PC-9 (cell line): ENCODE data around the gene FOLR2. TPM values are rescaled to one million over a fixed set of nuclear protein-coding genes. Genes with fewer than 3 reads are reported as not detected.
"Not testable (repeated sequence)": the region's sequence is repeated elsewhere in the genome, so short reads cannot be mapped to it uniquely, and the experiment has no call there.

Experiments
- Bru-seq: library from RNA; stranded (reverse); fragments of 400-500 nt; gene quantifications from one replicate; lab custom pipeline; 2021; lab: Mats Ljungman, UMichigan
- BruChase-seq, 2 experiments: library from RNA; stranded (reverse); fragments of 400-500 nt; gene quantifications; one replicate each; lab custom pipeline; 2021; lab: Mats Ljungman, UMichigan
- BruUV-seq: library from RNA; stranded (reverse); fragments of 400-500 nt; replicated peaks from 2 replicates; lab custom pipeline; 2021; lab: Mats Ljungman, UMichigan
- CTCF ChIA-PET: fragments of 300-600 bp; sonication (Branson Sonifier 250); formaldehyde crosslinking; loops from one replicate; lab custom pipeline; 2022; ENCODE audit warnings: antibody characterized with exemption; lab: Charles Lee
- POLR2A ChIA-PET: fragments of 300-600 bp; sonication (Branson Sonifier 250); formaldehyde crosslinking; loops from one replicate; lab custom pipeline; 2022; ENCODE audit warnings: antibody characterized with exemption; ENCODE audit not compliant: unreplicated experiment; lab: Charles Lee
- DNase-seq, 2 experiments: peaks; one replicate each; pipeline versions ENCODE4 v3.0.0 to v3.0.0-alpha.2; 2015 to 2022; ENCODE audit warnings: mixed read lengths in 1 of 2
- H2AFZ ChIP-seq: fragments of 200-600 bp; sonication (generic); 2 replicates; pipeline ENCODE4 v1.8.1; 2017; ENCODE audit warnings: antibody characterized with exemption
- H3F3A ChIP-seq: fragments of 200-600 bp; sonication (generic); 2 replicates; pipeline ENCODE4 v1.8.1; 2017; ENCODE audit warnings: antibody characterized with exemption, mild to moderate bottlenecking, low read depth; ENCODE audit not compliant: insufficient read depth
- H3K27ac ChIP-seq: fragments of 200-600 bp; sonication (generic); 2 replicates; pipeline ENCODE4 v1.6.1; 2016; ENCODE audit warnings: mixed run types
- H3K27me3 ChIP-seq: fragments of 200-600 bp; sonication (generic); 2 replicates; pipeline ENCODE4 v1.6.1; 2016; ENCODE audit warnings: low read depth, mixed run types; ENCODE audit not compliant: insufficient read depth
- H3K36me3 ChIP-seq: fragments of 200-600 bp; sonication (generic); 2 replicates; pipeline ENCODE4 v1.6.1; 2016; ENCODE audit warnings: low read depth, mixed run types
- H3K4me1 ChIP-seq: fragments of 200-600 bp; sonication (generic); replicated peaks from 2 replicates; pipeline ENCODE4 v1.6.1; 2016; ENCODE audit warnings: mixed run types; ENCODE audit not compliant: insufficient read depth
- H3K4me2 ChIP-seq: fragments of 200-600 bp; sonication (generic); 2 replicates; pipeline ENCODE4 v1.6.1; 2017; ENCODE audit warnings: mixed run types
- H3K4me3 ChIP-seq: fragments of 200-600 bp; sonication (generic); 2 replicates; pipeline ENCODE4 v1.6.1; 2016; ENCODE audit warnings: mixed run types
- H3K79me2 ChIP-seq: fragments of 200-600 bp; sonication (generic); 2 replicates; pipeline ENCODE4 v1.6.1; 2017; ENCODE audit warnings: low read depth, mixed run types
- H3K9me2 ChIP-seq: fragments of 200-600 bp; sonication (generic); 2 replicates; pipeline ENCODE4 v1.8.1; 2017; ENCODE audit warnings: mild to moderate bottlenecking; ENCODE audit not compliant: insufficient read depth
- H3K9me3 ChIP-seq: fragments of 200-600 bp; sonication (generic); 2 replicates; pipeline ENCODE4 v1.8.1; 2016; ENCODE audit warnings: low read depth; ENCODE audit not compliant: insufficient read depth
- H4K20me1 ChIP-seq: fragments of 200-600 bp; sonication (generic); 2 replicates; pipeline ENCODE4 v1.8.1; 2017; ENCODE audit not compliant: insufficient read depth
- EZH2 ChIP-seq: fragments of 200-600 bp; sonication (generic); IDR thresholded peaks from 2 replicates; pipeline ENCODE4 v1.8.0; 2017; ENCODE audit warnings: antibody characterized with exemption, low read depth
- intact Hi-C: fragments of 100-400 bp; cut with micrococcal nuclease; formaldehyde crosslinking; loops from one replicate; pipeline ENCODE4 v1.10.0; 2022; ENCODE audit not compliant: unreplicated experiment
- long read RNA-seq: library from polyadenylated mRNA; stranded (forward); transcript quantifications from one replicate; pipeline ENCODE4 v2.0.0, GENCODE V29; 2022
- total RNA-seq: library from RNA; stranded (reverse); gene quantifications from 2 replicates; pipeline ENCODE4 v1.2.3, GENCODE V29; 2021
- TF ChIP-seq, protein P1 (sequence below): fragments of 200-600 bp; sonication (generic); conservative IDR thresholded peaks from 2 replicates; pipeline ENCODE4 v1.6.1; 2017; ENCODE audit warnings: mixed run types, antibody characterized with exemption, mild to moderate bottlenecking, moderate library complexity

The FOLR2 gene
- total RNA-seq, result not detected in 2 replicates
- Bru-seq, nascent RNA, result not detected
- BruChase-seq, experiment 1, labeled RNA remaining after a 2-hour chase, result not detected
- percentile 11 among the genes with signal in this experiment for BruChase-seq, experiment 2, labeled RNA remaining after a 6-hour chase
- long read RNA-seq, result 0 reads

DNA sequence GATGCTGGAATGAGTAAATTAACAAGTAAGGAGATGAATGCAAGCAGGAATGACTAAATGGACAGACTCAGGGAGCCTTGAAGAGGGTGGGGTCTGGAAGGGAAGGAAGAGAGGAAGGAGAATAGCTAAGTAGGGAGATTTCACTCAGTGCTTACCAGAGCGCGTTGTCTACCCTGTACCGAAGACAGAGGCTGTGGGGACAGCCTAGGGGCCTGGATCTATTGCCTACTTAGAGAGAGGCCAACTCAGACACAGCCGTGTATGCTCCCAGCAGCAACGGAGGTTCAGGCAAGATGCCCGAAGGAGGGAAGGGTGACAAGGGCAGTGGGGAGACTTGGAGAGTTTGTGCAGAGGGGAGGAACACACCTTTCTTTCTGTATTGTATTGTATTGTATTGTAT is at the start of gene FOLR2:
Gene FOLR2 (plus strand): TSS at position 157 of the 400 bp plus-strand sequence. CDS start 1,791 bp downstream, outside the sequence.
- TF ChIP-seq, protein P1, sequence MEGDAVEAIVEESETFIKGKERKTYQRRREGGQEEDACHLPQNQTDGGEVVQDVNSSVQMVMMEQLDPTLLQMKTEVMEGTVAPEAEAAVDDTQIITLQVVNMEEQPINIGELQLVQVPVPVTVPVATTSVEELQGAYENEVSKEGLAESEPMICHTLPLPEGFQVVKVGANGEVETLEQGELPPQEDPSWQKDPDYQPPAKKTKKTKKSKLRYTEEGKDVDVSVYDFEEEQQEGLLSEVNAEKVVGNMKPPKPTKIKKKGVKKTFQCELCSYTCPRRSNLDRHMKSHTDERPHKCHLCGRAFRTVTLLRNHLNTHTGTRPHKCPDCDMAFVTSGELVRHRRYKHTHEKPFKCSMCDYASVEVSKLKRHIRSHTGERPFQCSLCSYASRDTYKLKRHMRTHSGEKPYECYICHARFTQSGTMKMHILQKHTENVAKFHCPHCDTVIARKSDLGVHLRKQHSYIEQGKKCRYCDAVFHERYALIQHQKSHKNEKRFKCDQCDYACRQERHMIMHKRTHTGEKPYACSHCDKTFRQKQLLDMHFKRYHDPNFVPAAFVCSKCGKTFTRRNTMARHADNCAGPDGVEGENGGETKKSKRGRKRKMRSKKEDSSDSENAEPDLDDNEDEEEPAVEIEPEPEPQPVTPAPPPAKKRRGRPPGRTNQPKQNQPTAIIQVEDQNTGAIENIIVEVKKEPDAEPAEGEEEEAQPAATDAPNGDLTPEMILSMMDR, result no peak
- TF ChIP-seq EZH2, result no peak
- Histone ChIP-seq H3K9me3 (no peaks in the 10 kb centered on the region), H3K79me2 (no peaks in the 10 kb centered on the region), H3K4me2 (no peak within 1 kb of the TSS), H2AFZ (no peak within 1 kb of the TSS), H4K20me1 (no peaks in the 10 kb centered on the region), H3K27ac (no peak within 1 kb of the TSS), H3F3A (no peaks in the 10 kb centered on the region; the same call in 1 of the 2 replicates), H3K27me3 (0 out of 2 replicates have a peak, but pooled peaks cover 4% of the 10 kb centered on the region), H3K4me3 (no peak within 1 kb of the TSS), H3K36me3 (no peaks in the 10 kb centered on the region), H3K9me2 (no peaks in the 10 kb centered on the region), H3K4me1 (peaks cover under 1% of the 10 kb centered on the region; the same call in 1 of the 2 replicates)
- intact Hi-C loops, result no loop called here
- BruUV-seq, result no TSS peak
- POLR2A ChIA-PET, result interaction anchor here (0.6 kb wide), 4 partner anchors 9 to 1204 kb away, joined by 4 to 15 read pairs (median 6); no protein-coding TSS in a partner anchor
- CTCF ChIA-PET, result interaction anchor here (0.6 kb wide), 1 partner anchor 335 kb away, joined by 4 read pairs; no protein-coding TSS in a partner anchor
- no peak for DNase-seq

DNA sequence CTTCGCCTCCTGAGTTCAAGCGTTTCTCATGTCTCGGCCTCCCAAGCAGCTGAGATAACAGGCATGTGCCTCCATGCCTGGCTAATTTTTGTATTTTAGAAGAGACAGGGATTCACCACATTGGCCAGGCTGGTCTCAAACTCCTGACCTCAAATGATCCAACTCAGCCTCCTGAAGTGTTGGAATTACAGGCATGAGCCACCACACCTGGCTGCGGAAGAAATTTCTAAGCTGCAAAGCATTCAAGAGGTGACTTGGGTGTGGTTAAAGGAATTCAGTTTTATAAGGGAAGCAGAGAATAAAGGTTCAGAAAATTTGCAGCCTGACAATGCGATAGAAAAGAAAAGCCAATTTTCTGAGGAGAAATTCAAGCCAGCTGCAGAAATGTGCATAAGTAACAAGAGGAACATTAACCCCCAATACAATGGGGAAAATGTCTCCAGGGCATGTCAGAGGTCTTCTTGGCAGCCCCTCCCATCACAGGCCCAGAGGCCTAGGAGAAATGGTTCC is 47.5 kb upstream of the FOLR2 start:
- H3K9me2 ChIP-seq, intact Hi-C loops, H3K36me3 ChIP-seq, DNase-seq, H3K79me2 ChIP-seq, H3K4me1 ChIP-seq, H4K20me1 ChIP-seq, CTCF ChIA-PET, H3K9me3 ChIP-seq, H3K4me2 ChIP-seq, BruUV-seq, H2AFZ ChIP-seq, H3K4me3 ChIP-seq, H3F3A ChIP-seq, H3K27ac ChIP-seq: not testable (repeated sequence)
- POLR2A ChIA-PET, result interaction anchor here (0.7 kb wide), 1 partner anchor 19 kb away, joined by 3 read pairs; no protein-coding TSS in a partner anchor
- H3K27me3 ChIP-seq, result peaks cover 23% of the 10 kb centered on the region; the same call in 1 of the 2 replicates

DNA sequence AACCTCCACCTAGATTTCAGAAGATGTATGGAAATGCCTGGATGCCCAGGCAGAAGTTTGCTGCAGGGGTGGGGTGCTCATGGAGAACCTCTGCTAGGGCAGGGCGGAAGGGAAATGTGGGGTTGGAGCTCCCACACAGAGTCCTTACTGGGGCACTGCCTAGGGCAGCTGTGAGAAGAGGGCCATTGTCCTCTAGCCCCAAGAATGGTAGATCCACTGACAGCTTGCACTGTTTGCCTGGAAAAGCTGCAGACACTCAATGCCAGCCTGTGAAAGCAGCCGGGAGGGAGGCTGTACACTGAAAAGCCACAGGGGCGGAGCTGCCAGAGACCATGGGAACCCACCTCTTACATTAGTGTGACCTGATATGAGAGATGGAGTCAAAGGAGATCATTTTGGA is 46.8 kb upstream of the FOLR2 start:
- H3K36me3 ChIP-seq, BruUV-seq, intact Hi-C loops, H3K4me3 ChIP-seq, H3F3A ChIP-seq, H2AFZ ChIP-seq, H3K27ac ChIP-seq, H3K4me1 ChIP-seq, H3K9me2 ChIP-seq, H3K4me2 ChIP-seq, H3K79me2 ChIP-seq, DNase-seq, CTCF ChIA-PET, H3K9me3 ChIP-seq, H4K20me1 ChIP-seq: not testable (repeated sequence)
- H3K27me3 ChIP-seq, result peaks cover 21% of the 10 kb centered on the region; the same call in 1 of the 2 replicates
- POLR2A ChIA-PET, result interaction anchor here (0.7 kb wide), 1 partner anchor 18 kb away, joined by 3 read pairs; no protein-coding TSS in a partner anchor

DNA sequence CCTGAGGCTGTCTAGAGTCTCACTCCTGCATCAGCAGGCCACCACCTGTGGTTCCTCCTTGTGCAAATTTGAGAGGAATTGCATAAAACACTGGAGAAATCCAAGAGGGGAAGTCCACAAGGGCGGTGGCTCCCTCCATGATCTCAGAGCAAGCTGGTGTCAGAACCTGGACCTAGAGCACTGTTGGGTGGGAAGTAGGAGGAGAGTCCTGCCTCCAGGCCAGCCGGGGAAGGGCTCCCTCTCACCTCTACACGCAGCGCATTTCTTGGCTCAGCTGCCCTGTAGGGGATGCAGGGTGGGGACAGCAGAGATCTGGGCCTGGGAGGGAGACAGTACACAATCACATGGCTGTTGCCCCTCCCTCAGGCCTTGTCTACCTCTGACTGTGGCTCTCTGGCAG is 44.6 kb upstream of the FOLR2 start:
- H3K27me3 ChIP-seq, H4K20me1 ChIP-seq, DNase-seq, CTCF ChIA-PET, H3K9me2 ChIP-seq, intact Hi-C loops, H3K27ac ChIP-seq, H3K4me2 ChIP-seq, H3K79me2 ChIP-seq, H3K9me3 ChIP-seq, H3K36me3 ChIP-seq, H3F3A ChIP-seq, BruUV-seq, POLR2A ChIA-PET, H2AFZ ChIP-seq, H3K4me3 ChIP-seq, H3K4me1 ChIP-seq: not testable (repeated sequence)
